Left forelimb (tissue), 1 donor: Measurements from ENCODE around the gene BIRC3.

Experiments used
- DNase-seq: peaks from one replicate; pipeline ENCODE4 v3.0.0-alpha.2; 2018; ENCODE audit warnings: low spot score

Gene BIRC3

DNA sequence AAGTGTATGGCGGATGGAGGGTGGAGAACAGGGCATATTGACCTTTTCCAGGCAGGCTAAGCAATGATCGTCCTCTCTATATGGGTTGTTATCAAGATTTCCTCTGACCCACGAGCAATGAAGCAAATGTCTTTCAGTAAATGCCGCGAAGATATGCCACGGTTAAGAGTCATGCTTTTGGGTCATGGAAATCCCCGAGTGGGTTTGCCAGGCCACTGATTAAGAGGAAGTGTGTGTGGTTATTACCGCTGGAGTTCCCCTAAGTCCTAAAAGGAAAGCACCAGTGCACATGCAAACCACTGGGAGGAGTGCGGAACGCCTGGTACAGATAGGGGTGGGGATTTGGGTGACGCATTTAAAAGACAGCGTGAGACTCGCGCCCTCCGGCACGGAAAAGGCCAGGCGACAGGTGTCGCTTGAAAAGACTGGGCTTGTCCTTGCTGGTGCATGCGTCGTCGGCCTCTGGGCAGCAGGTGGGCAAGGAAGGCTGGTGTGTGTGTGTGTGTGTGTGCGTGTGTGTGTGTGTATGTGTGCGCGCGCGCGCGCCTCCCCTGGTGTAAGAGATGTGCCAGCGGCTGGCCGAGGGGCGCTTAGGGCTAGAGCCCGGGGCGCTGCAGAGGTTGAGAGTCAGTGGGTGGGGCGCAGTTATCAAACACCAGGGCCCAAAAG lies at the start of gene BIRC3:
Gene BIRC3, plus strand, starts transcription at position 386 of the 669 bp plus-strand sequence. CDS start 7,026 bp downstream, outside the sequence.
- DNase-seq, result peak; percentile 75

DNA sequence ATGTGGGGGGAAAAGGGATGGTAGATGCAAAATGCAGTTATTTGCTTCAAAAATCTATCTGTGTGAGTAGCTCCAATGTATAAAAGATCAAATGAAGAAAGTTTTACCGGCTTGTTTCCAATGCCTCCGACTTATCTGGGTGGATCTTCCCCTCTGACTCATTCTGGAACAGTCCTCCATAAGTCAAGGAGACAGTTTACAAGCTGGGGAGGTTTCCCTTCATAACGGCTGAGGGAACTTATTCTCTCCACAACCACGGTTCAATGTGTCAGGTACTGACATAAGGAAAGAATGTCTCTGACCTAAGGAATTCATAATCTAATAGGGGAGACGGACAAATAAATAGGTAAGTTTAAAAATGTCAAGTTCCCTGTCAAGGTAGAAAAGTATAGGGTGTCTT lies 49.7 kb upstream of the BIRC3 start:
- DNase-seq, result no peak

GRCh38 chr11:102268083-102268984 lies 49.0 kb upstream of the BIRC3 start:
- peak; percentile 72 for DNase-seq

- DNase-seq, result no peak
These were observed 48.3 kb upstream of the BIRC3 start for GRCh38 chr11:102268985-102269470.

DNA sequence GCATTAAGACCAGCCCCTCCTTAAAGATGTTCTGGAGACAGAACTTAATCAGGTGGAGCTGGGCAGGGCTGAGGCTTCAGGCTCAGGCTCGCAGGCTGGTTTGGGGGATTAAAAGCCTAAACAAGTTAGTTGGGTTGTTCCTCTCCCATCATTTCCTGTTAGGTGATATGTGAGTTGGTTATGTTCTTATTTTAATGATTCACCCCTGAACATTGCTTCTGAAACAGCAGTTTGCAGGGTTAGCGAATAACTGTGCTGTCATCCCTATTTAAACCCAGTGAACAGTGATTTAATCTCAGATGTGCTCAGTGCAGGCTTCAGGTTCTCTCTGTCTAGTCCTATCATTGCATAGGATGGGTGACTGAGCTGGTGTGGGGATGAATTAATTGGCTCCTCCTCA lies 47.4 kb upstream of the BIRC3 start:
- no peak for DNase-seq

- no peak for DNase-seq
These were observed 45.0 kb upstream of the BIRC3 start for GRCh38 chr11:102272047-102272824.

DNA sequence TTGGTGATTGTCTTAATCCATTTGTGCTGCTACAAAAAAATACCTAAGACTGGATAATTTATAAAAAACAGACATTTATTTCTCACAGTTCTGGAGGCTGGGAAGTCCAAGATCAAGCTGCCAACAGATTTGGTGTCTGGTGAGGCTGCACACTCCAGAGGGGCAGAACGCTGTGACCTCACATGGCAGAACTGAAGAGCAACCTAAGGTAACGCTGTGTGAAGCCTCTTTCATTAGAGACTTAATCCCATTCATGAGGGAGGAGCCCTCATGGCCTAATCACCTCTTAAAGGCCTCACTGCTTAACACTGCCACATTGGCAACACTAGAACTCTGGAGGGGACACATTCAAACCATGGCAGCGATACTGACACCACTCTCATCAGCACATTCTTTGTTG lies 42.7 kb upstream of the BIRC3 start:
- DNase-seq, result no peak

GRCh38 chr11:102276362-102276761 lies 40.9 kb upstream of the BIRC3 start:
- DNase-seq, result no peak

- DNase-seq, result no peak
These were observed 40.5 kb upstream of the BIRC3 start for GRCh38 chr11:102276783-102277182.

DNA sequence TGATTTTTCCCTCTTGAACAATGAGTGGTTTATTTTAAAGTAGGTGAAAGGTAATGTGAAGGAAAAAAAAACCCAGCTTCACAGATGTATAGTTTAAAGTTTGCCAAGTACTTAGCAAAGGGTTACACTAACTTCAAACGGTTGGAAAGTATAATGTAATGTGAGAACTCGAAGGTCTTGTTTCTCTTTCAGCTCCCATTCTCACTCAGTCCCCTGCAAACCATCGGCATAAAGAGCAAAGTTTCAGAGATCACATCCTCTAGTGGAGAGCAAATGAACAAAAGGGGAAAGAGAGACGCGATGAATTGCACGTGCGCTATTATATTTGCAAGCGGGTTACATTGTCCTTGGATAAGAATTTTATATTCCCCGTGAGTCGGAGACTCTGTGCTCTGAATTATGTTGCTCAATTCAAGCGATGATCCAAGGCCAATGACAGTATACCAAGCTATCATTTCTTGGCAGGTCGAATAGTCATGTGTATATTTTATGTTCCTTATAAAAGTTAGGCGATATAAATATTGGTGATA lies 37.6 kb upstream of the BIRC3 start:
- no peak for DNase-seq

DNA sequence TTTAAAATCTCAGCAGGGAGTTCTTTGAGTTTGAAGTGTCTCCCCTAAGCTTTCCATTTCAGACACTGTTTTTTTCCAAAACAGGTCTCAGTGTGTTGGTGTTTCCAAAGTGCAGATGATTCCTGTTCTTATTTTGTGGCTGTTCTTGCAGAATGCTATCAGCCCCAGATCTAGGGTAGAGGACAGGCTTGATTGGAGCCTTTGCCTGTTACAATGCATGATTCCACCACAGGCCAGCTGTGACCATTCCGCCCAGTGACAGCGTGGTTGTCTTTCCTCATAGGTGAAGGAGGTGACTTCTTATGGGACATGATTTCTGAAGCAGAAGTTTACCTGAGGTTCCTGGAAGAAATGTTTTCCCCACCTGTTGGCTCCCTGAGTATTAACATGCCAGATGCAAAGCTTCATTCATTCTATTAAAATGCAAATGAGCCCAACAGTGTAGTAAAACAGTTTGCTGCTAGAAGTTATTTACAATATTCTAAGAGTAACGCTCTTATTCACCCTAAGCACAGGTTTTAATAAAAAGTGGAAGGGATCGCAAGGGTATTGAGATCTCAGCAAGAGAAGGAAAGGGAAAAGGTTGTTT lies 36.9 kb upstream of the BIRC3 start:
- no peak for DNase-seq

- DNase-seq, result no peak
These were observed 34.2 kb upstream of the BIRC3 start for GRCh38 chr11:102283116-102283485.

DNA sequence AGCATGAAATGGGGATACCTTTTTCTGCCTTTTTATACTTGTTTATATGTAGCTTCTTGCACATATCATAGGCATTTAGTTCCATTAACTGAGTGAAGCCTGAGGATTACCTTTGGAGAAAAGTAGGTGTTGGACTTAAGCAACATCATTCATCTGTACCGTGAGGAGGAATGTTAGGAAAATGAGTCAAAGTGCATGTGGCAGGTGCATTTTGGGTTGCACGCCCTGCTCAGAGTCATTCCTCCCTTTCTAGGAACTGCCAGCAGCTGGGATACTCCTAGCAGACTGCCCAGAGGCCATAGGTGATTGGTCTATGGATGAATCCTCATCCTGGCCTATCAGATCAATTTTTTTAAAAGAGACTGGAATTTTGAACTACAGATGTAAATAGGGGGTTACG lies 33.3 kb upstream of the BIRC3 start:
- no peak for DNase-seq

DNA sequence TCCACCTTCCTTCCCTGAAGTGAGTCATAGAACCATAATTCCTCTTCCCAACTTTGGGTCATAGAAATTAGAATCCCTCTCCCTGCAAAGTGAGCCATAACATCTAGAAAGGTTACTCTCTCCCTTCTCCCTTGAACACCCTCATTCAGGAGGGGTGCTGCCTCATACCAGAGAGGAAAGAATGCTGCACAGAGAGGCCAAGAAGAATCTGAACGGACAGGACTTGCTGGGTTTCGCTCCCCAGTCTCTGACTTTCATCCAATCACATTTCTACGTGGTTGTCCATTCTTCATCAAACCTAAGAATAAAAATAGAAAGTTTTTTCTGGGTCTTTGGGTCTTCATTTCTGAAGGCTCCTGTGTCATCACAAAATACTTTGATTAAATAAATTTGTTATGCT lies 31.0 kb upstream of the BIRC3 start:
- no peak for DNase-seq

DNA sequence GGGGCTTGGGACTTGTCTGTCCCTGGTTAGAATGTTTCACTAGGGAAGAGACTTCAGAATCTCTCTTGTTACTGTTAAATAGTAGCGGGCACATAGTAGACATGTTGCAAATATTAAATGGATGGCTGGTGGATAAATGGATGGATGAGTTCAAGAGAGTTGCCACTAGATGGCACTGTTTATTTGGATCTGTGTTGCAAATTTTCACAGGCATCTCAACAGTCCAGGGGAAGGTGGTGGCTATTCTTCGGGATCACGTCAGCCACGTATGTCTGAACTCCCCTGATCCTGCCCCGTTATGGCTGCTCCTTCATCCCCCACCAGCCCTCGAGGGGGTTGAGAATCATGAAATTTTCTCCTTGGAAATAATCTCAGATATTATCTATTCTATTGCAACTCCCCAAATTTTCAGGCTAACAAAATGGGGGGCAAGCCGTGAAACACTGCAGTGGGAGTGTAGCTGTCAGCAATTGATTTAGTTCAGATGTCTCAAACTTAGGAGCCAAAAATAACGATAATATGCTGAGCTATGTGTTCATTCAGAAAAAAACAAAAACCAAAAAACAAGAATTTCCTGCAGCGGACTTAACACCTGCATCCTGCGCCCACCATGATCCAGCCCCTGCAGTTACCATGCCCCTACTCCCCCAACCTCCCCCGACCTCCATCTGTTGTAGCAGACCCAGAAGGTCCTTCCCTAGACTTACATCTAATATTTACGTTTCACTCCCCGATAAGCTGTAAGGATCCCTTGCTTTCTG lies 29.1 kb upstream of the BIRC3 start:
- DNase-seq, result no peak

GRCh38 chr11:102288725-102289083 lies 28.6 kb upstream of the BIRC3 start:
- DNase-seq, result no peak

DNA sequence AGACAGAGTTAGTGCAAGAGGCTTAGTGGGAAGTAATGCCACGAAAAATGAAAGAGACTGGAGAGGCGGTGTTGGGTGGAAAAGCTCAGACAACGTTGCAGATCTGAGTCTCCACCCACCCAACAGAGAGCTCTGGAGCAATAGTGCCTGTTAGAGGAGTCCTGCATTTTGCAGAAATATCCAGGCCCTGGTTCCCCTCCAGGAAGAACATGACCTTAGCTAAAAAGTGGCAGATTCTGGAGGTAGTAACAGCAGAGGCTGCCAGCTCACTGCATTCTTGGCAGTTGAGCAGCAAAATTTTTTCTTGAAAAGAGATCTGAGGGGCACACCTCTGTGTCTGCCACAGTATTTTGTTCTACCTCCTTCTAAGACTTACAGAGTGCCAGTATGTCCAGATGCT lies 27.7 kb upstream of the BIRC3 start:
- no peak for DNase-seq

- DNase-seq, result no peak
These were observed 25.5 kb upstream of the BIRC3 start for GRCh38 chr11:102291831-102292230.

GRCh38 chr11:102292933-102293332 lies 24.4 kb upstream of the BIRC3 start:
- DNase-seq, result no peak

- no peak for DNase-seq
These were observed 23.2 kb upstream of the BIRC3 start for GRCh38 chr11:102293873-102294601.
